AG10803 (cell line): Measurements from ENCODE around the gene ARMC2.

ENCODE experiments used
- DNase-seq: peaks from one replicate; pipeline ENCODE4 v3.0.0; 2010; ENCODE audit warnings: low read depth
- H3K4me3 ChIP-seq: 2 replicates; pipeline ENCODE4 v1.5.1; 2011; ENCODE audit warnings: mild to moderate bottlenecking, low read length, control low read depth
- CTCF ChIP-seq: conservative IDR thresholded peaks from 2 replicates; pipeline ENCODE4 v1.5.1; 2011; ENCODE audit warnings: mild to moderate bottlenecking, low read length, control low read depth, inconsistent platforms

ARMC2 gene

GRCh38 chr6:108803982-108804490, 44.2 kb upstream of the ARMC2 start:
- TF ChIP-seq CTCF: no peak
- H3K4me3 ChIP-seq: no peak overlapping the region
- no peak for DNase-seq

- no peak overlapping the region for H3K4me3 ChIP-seq
- TF ChIP-seq CTCF: no peak
- DNase-seq: no peak
Measured at GRCh38 chr6:108804956-108805355, 43.3 kb upstream of the ARMC2 start.

GRCh38 chr6:108805611-108806167, 42.5 kb upstream of the ARMC2 start:
- no peak for TF ChIP-seq CTCF
- no peak for DNase-seq
- no peak overlapping the region for H3K4me3 ChIP-seq

GRCh38 chr6:108806171-108806570, 42.1 kb upstream of the ARMC2 start:
- DNase-seq: no peak
- no peak overlapping the region for H3K4me3 ChIP-seq
- no peak for TF ChIP-seq CTCF

- no peak overlapping the region for H3K4me3 ChIP-seq
- no peak for TF ChIP-seq CTCF
- no peak for DNase-seq
Measured at GRCh38 chr6:108806665-108807064, 41.6 kb upstream of the ARMC2 start.

- no peak for DNase-seq
- H3K4me3 ChIP-seq: no peak overlapping the region
- TF ChIP-seq CTCF: no peak
Measured at GRCh38 chr6:108807928-108808327, 40.3 kb upstream of the ARMC2 start.

- no peak for TF ChIP-seq CTCF
- DNase-seq: no peak
- H3K4me3 ChIP-seq: no peak overlapping the region
Measured at GRCh38 chr6:108809211-108809610, 39.0 kb upstream of the ARMC2 start.
